Parathyroid adenoma (tissue), 2 donors: ENCODE data around the gene ZNF410.

ENCODE experiments used
- H2AFZ ChIP-seq: fragments of 300-600 bp; sonication (generic); one replicate; pipeline ENCODE4 v1.7.0; 2017; ENCODE audit warnings: antibody characterized with exemption, mild to moderate bottlenecking
- H3K27ac ChIP-seq: fragments of 300-600 bp; sonication (generic); one replicate; pipeline ENCODE4 v1.7.0; 2017
- H3K27me3 ChIP-seq: fragments of 300-600 bp; sonication (generic); one replicate; pipeline ENCODE4 v1.7.0; 2017; ENCODE audit warnings: low read length; ENCODE audit not compliant: control insufficient read depth, insufficient read depth
- H3K36me3 ChIP-seq: fragments of 300-600 bp; sonication (generic); one replicate; pipeline ENCODE4 v1.7.0; 2017; ENCODE audit warnings: low read length; ENCODE audit not compliant: control insufficient read depth, insufficient read depth
- H3K4me1 ChIP-seq: fragments of 300-600 bp; sonication (generic); one replicate; pipeline ENCODE4 v1.7.0; 2017; ENCODE audit warnings: control low read depth
- H3K4me2 ChIP-seq: fragments of 300-600 bp; sonication (generic); one replicate; pipeline ENCODE4 v1.7.0; 2017; ENCODE audit warnings: low read length
- H3K4me3 ChIP-seq: fragments of 300-600 bp; sonication (generic); one replicate; pipeline ENCODE4 v1.7.0; 2017; ENCODE audit warnings: low read depth, low read length
- H3K79me2 ChIP-seq: fragments of 300-600 bp; sonication (generic); one replicate; pipeline ENCODE4 v1.7.0; 2017; ENCODE audit warnings: control low read depth
- H3K9ac ChIP-seq: fragments of 300-600 bp; sonication (generic); one replicate; pipeline ENCODE4 v1.7.0; 2017; ENCODE audit warnings: mild to moderate bottlenecking
- H3K9me3 ChIP-seq: fragments of 300-600 bp; sonication (generic); one replicate; pipeline ENCODE4 v1.7.0; 2017; ENCODE audit warnings: low read length; ENCODE audit not compliant: control insufficient read depth
- CTCF ChIP-seq: fragments of 300-600 bp; sonication (generic); IDR thresholded peaks from one replicate; pipeline ENCODE4 v1.7.0; 2017; ENCODE audit warnings: antibody characterized with exemption, mild to moderate bottlenecking
- donor health status: primary hyperparathyroidism.

ZNF410 gene

GRCh38 chr14:73944432-73945158 lies 57.9 kb downstream of the ZNF410 start:
- no peaks in the 10 kb centered on the region for H3K4me1 ChIP-seq
- H3K79me2 ChIP-seq: no peaks in the 10 kb centered on the region
- no peak overlapping the region for H3K27ac ChIP-seq
- H3K4me2 ChIP-seq: no peak overlapping the region
- no peaks in the 10 kb centered on the region for H3K36me3 ChIP-seq
- H3K27me3 ChIP-seq: no peaks in the 10 kb centered on the region
- H3K9ac ChIP-seq: no peak overlapping the region
- no peaks in the 10 kb centered on the region for H3K9me3 ChIP-seq
- no peak overlapping the region for H3K4me3 ChIP-seq
- no peak overlapping the region for H2AFZ ChIP-seq
- no peak for TF ChIP-seq CTCF

- Histone ChIP-seq H2AFZ (no peak overlapping the region), H3K27me3 (no peaks in the 10 kb centered on the region), H3K79me2 (no peaks in the 10 kb centered on the region), H3K36me3 (no peaks in the 10 kb centered on the region), H3K4me3 (no peak overlapping the region), H3K4me1 (no peaks in the 10 kb centered on the region), H3K27ac (no peak overlapping the region), H3K9me3 (no peaks in the 10 kb centered on the region), H3K9ac (no peak overlapping the region), H3K4me2 (no peak overlapping the region)
- no peak for TF ChIP-seq CTCF
These were observed 58.6 kb downstream of the ZNF410 start for GRCh38 chr14:73945159-73945670.

- Histone ChIP-seq H3K27ac (peak within 1 kb of the TSS; percentile 95), H3K36me3 (no peaks in the 10 kb centered on the region), H3K9ac (peak within 1 kb of the TSS; percentile 93), H3K4me1 (peaks cover 8% of the 10 kb centered on the region), H3K27me3 (no peaks in the 10 kb centered on the region), H3K4me2 (peak within 1 kb of the TSS; percentile 96), H3K4me3 (peak within 1 kb of the TSS; percentile 97), H2AFZ (peak within 1 kb of the TSS; percentile 98), H3K79me2 (peaks cover 4% of the 10 kb centered on the region), H3K9me3 (no peaks in the 10 kb centered on the region)
- TF ChIP-seq CTCF: peak; percentile 9
These were observed 63.4 kb downstream of the ZNF410 start, which contains the start of the genes COQ6 and FAM161B for GRCh38 chr14:73949752-73950734. COQ6 (plus strand) TSS chr14:73950302; CDS start chr14:73950333, 31 bp downstream. FAM161B (minus strand) TSS chr14:73950094; CDS start chr14:73950026, 68 bp downstream.

GRCh38 chr14:73953731-73954130 lies 67.1 kb downstream of the ZNF410 start:
- H3K36me3 ChIP-seq: no peaks in the 10 kb centered on the region

More at GRCh38 chr14:73953731-73954130, 67.1 kb downstream of the ZNF410 start:
- Histone ChIP-seq H3K4me1 (peaks cover 8% of the 10 kb centered on the region), H3K27ac (no peak overlapping the region), H3K4me3 (no peak overlapping the region), H3K4me2 (no peak overlapping the region), H3K79me2 (peaks cover 4% of the 10 kb centered on the region), H2AFZ (no peak overlapping the region), H3K9ac (no peak overlapping the region), H3K27me3 (no peaks in the 10 kb centered on the region), H3K9me3 (no peaks in the 10 kb centered on the region)
- no peak for TF ChIP-seq CTCF
